Measurements from ENCODE around the gene ACSM5.
"Not testable (repeated sequence)": the region's sequence is repeated elsewhere in the genome, so short reads cannot be mapped to it uniquely, and the experiment has no call there.

DNA sequence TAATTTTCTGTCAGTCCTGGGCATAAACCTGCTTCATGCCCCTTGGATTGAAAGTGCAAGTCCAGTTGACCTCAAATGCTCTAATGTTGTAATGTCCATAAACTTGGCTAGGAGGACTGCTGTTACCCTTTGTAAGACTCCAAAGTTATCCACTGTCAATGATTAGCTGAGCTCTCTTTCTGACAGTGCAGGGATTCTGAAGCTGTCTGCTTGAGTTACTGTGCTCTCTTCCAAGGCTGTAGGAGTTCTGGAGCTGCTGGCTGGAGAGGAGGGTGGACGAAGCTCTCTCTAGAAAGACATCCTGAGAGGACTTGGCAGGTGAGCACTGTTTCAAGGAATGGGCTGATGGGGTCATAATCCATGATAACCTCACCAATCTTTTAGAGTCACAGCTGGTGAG, 42.0 kb downstream of the ACSM5 start, which contains the start of gene ACSM2A:
- not testable (repeated sequence) for TF ChIP-seq TAF1 (IDR thresholded peaks at IDR 0.05; ENCODE audit: borderline replicate concordance, insufficient read depth, low read length); SIN3A (IDR thresholded peaks at IDR 0.05; ENCODE audit: borderline replicate concordance, insufficient read depth, low read length); POLR2AphosphoS5 (IDR thresholded peaks at IDR 0.05; ENCODE audit: low read depth, low read length); FOXP2 (optimal IDR thresholded peaks at IDR 0.05; ENCODE audit: borderline replicate concordance, extremely low read depth, extremely low read length, insufficient read depth)
- TF ChIP-seq, protein P1, sequence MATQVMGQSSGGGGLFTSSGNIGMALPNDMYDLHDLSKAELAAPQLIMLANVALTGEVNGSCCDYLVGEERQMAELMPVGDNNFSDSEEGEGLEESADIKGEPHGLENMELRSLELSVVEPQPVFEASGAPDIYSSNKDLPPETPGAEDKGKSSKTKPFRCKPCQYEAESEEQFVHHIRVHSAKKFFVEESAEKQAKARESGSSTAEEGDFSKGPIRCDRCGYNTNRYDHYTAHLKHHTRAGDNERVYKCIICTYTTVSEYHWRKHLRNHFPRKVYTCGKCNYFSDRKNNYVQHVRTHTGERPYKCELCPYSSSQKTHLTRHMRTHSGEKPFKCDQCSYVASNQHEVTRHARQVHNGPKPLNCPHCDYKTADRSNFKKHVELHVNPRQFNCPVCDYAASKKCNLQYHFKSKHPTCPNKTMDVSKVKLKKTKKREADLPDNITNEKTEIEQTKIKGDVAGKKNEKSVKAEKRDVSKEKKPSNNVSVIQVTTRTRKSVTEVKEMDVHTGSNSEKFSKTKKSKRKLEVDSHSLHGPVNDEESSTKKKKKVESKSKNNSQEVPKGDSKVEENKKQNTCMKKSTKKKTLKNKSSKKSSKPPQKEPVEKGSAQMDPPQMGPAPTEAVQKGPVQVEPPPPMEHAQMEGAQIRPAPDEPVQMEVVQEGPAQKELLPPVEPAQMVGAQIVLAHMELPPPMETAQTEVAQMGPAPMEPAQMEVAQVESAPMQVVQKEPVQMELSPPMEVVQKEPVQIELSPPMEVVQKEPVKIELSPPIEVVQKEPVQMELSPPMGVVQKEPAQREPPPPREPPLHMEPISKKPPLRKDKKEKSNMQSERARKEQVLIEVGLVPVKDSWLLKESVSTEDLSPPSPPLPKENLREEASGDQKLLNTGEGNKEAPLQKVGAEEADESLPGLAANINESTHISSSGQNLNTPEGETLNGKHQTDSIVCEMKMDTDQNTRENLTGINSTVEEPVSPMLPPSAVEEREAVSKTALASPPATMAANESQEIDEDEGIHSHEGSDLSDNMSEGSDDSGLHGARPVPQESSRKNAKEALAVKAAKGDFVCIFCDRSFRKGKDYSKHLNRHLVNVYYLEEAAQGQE (IDR thresholded peaks at IDR 0.05; ENCODE audit: insufficient read depth in 1 of 2, low read depth in 2 of 2, low read length in 2 of 2): not testable (repeated sequence)

Data from PFSK-1 (cell line).